ENCODE results near the gene GALNTL6. TPM values are rescaled to one million over a fixed set of nuclear protein-coding genes. Genes with fewer than 3 reads are reported as not detected.

GALNTL6 gene
- polyA plus RNA-seq, 1 experiment, result not detected

GRCh38 chr4:172270397-172270796 lies 457.2 kb downstream of the GALNTL6 start:
- ChIA-PET POLR2A (no interaction called here), CTCF (no interaction called here)
- no peak overlapping the region for H3K4me3 ChIP-seq (ENCODE audit: low read depth, low read length)
- H3K9me3 ChIP-seq (ENCODE audit: control insufficient read depth, insufficient read depth, low read length), result no peaks in the 10 kb centered on the region
- H3K27ac ChIP-seq (ENCODE audit: low read depth, low read length), result no peak overlapping the region
- no peaks in the 10 kb centered on the region for H3K27me3 ChIP-seq (ENCODE audit: control insufficient read depth, insufficient read depth, low read length)
- no peak for TF ChIP-seq CTCF (IDR thresholded peaks at IDR 0.05; ENCODE audit: low read depth, low read length)
- no peak for DNase-seq (ENCODE audit: low read depth, low spot score)

- POLR2A ChIA-PET, result no interaction called here
- no peak for DNase-seq (ENCODE audit: low read depth, low spot score)
- no peak overlapping the region for H3K4me3 ChIP-seq (ENCODE audit: low read depth, low read length)
- no peaks in the 10 kb centered on the region for H3K27me3 ChIP-seq (ENCODE audit: control insufficient read depth, insufficient read depth, low read length)
- H3K27ac ChIP-seq (ENCODE audit: low read depth, low read length), result no peak overlapping the region
- no peaks in the 10 kb centered on the region for H3K9me3 ChIP-seq (ENCODE audit: control insufficient read depth, insufficient read depth, low read length)
- no peak for TF ChIP-seq CTCF (IDR thresholded peaks at IDR 0.05; ENCODE audit: low read depth, low read length)
- CTCF ChIA-PET, result no interaction called here
Observed at GRCh38 chr4:172287117-172287516, 473.9 kb downstream of the GALNTL6 start.

GRCh38 chr4:172305698-172306097 lies 492.5 kb downstream of the GALNTL6 start:
- peaks cover 2% of the 10 kb centered on the region; the same call in 1 of the 2 replicates for H3K9me3 ChIP-seq (ENCODE audit: control insufficient read depth, insufficient read depth, low read length)
- ChIA-PET POLR2A (no interaction called here), CTCF (no interaction called here)
- no peaks in the 10 kb centered on the region for H3K27me3 ChIP-seq (ENCODE audit: control insufficient read depth, insufficient read depth, low read length)
- no peak for TF ChIP-seq CTCF (IDR thresholded peaks at IDR 0.05; ENCODE audit: low read depth, low read length)
- no peak overlapping the region for H3K27ac ChIP-seq (ENCODE audit: low read depth, low read length)
- H3K4me3 ChIP-seq (ENCODE audit: low read depth, low read length), result no peak overlapping the region
- no peak for DNase-seq (ENCODE audit: low read depth, low spot score)

GRCh38 chr4:172308078-172308477 lies 494.9 kb downstream of the GALNTL6 start:
- no peak for DNase-seq (ENCODE audit: low read depth, low spot score)
- Histone ChIP-seq H3K27ac (ENCODE audit: low read depth, low read length) (no peak overlapping the region), H3K9me3 (ENCODE audit: control insufficient read depth, insufficient read depth, low read length) (peaks cover 4% of the 10 kb centered on the region), H3K4me3 (ENCODE audit: low read depth, low read length) (no peak overlapping the region), H3K27me3 (ENCODE audit: control insufficient read depth, insufficient read depth, low read length) (no peaks in the 10 kb centered on the region)
- POLR2A ChIA-PET, result no interaction called here
- no peak for TF ChIP-seq CTCF (IDR thresholded peaks at IDR 0.05; ENCODE audit: low read depth, low read length)
- CTCF ChIA-PET, result no interaction called here

- no peak for DNase-seq (ENCODE audit: low read depth, low spot score)
- Histone ChIP-seq H3K9me3 (ENCODE audit: control insufficient read depth, insufficient read depth, low read length) (peaks cover 6% of the 10 kb centered on the region), H3K27ac (ENCODE audit: low read depth, low read length) (no peak overlapping the region), H3K4me3 (ENCODE audit: low read depth, low read length) (no peak overlapping the region), H3K27me3 (ENCODE audit: control insufficient read depth, insufficient read depth, low read length) (no peaks in the 10 kb centered on the region)
- no peak for TF ChIP-seq CTCF (IDR thresholded peaks at IDR 0.05; ENCODE audit: low read depth, low read length)
- ChIA-PET POLR2A (no interaction called here), CTCF (no interaction called here)
Observed at GRCh38 chr4:172311682-172312081, 498.5 kb downstream of the GALNTL6 start.
